ENCODE results near the gene PEA15. TPM values are rescaled to one million over a fixed set of nuclear protein-coding genes. Genes with fewer than 3 reads are reported as not detected.

Gene PEA15
- 178 TPM for total RNA-seq

- H3K27me3 ChIP-seq: no peaks in the 10 kb centered on the region
- peak within 1 kb of the TSS; percentile 94 to 98 for H3K27ac ChIP-seq
- H3K9me3 ChIP-seq: no peaks in the 10 kb centered on the region
- TF ChIP-seq, protein P1, sequence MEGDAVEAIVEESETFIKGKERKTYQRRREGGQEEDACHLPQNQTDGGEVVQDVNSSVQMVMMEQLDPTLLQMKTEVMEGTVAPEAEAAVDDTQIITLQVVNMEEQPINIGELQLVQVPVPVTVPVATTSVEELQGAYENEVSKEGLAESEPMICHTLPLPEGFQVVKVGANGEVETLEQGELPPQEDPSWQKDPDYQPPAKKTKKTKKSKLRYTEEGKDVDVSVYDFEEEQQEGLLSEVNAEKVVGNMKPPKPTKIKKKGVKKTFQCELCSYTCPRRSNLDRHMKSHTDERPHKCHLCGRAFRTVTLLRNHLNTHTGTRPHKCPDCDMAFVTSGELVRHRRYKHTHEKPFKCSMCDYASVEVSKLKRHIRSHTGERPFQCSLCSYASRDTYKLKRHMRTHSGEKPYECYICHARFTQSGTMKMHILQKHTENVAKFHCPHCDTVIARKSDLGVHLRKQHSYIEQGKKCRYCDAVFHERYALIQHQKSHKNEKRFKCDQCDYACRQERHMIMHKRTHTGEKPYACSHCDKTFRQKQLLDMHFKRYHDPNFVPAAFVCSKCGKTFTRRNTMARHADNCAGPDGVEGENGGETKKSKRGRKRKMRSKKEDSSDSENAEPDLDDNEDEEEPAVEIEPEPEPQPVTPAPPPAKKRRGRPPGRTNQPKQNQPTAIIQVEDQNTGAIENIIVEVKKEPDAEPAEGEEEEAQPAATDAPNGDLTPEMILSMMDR (IDR thresholded peaks at IDR 0.05): no peak
- intact Hi-C loops (cut with DNase I): loop anchor here (2.0 to 10.0 kb wide), 3 partner anchors 13 to 1189 kb away; partner anchors contain the start of gene DCAF8
- peaks cover 0 to 9% of the 10 kb centered on the region in 2 donors for H3K36me3 ChIP-seq
- peak within 1 kb of the TSS; percentile 87 to 94 for H3K4me3 ChIP-seq
- peaks cover under 1 to 42% of the 10 kb centered on the region in 2 donors for H3K4me1 ChIP-seq
- DNase-seq (ENCODE audit: low spot score in 2 of 2): peak in 1 of 2 donors; percentile 85
Measured at GRCh38 chr1:160205242-160206035, at the start of gene PEA15. Gene PEA15, plus strand, starts transcription at chr1:160205384. Its CDS starts 6,161 bp downstream, at chr1:160211545.

DNA sequence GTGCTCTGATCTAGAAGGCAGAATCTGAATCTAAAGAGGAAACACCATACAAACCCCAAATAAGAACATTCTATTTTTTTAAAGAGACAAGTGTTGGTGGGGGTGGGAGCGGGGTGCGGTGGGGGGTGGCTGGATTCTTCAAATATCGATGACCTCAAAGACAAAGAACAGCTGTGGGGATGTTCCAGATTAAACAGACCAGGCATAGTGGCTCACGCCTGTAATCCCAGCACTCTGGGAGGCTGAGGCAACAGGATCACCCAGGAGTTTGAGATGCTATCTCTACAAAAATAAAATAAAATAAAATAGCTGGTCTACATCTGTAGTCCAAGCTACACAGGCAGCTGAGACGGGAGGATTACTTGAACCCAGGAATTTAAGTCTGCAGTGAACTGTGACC is 48.8 kb upstream of the PEA15 start:
- H3K4me3 ChIP-seq: no peak overlapping the region
- H3K4me1 ChIP-seq: no peaks in the 10 kb centered on the region
- H3K27me3 ChIP-seq: no peaks in the 10 kb centered on the region
- DNase-seq (ENCODE audit: low spot score in 2 of 2): no peak
- no peak overlapping the region for H3K27ac ChIP-seq
- TF ChIP-seq, protein P1 (IDR thresholded peaks at IDR 0.05): no peak
- H3K36me3 ChIP-seq: no peaks in the 10 kb centered on the region
- intact Hi-C loops (cut with DNase I): no loop called here
- no peaks in the 10 kb centered on the region for H3K9me3 ChIP-seq

GRCh38 chr1:160157174-160157573 is 48.0 kb upstream of the PEA15 start:
- no peak for DNase-seq (ENCODE audit: low spot score in 2 of 2)
- no peak overlapping the region for H3K27ac ChIP-seq

GRCh38 chr1:160158031-160158430 is 47.2 kb upstream of the PEA15 start:
- TF ChIP-seq, protein P1 (IDR thresholded peaks at IDR 0.05): no peak
- H3K27me3 ChIP-seq: no peaks in the 10 kb centered on the region
- intact Hi-C loops (cut with DNase I): no loop called here
- H3K4me1 ChIP-seq: no peaks in the 10 kb centered on the region
- DNase-seq (ENCODE audit: low spot score in 2 of 2): no peak
- H3K27ac ChIP-seq: peak overlapping the region; percentile 4 to 26
- no peaks in the 10 kb centered on the region for H3K36me3 ChIP-seq
- H3K9me3 ChIP-seq: no peaks in the 10 kb centered on the region
- no peak overlapping the region for H3K4me3 ChIP-seq

More at GRCh38 chr1:160157174-160157573, 48.0 kb upstream of the PEA15 start:
- H3K4me3 ChIP-seq: no peak overlapping the region
- no peaks in the 10 kb centered on the region for H3K27me3 ChIP-seq
- H3K36me3 ChIP-seq: no peaks in the 10 kb centered on the region
- H3K4me1 ChIP-seq: no peaks in the 10 kb centered on the region
- TF ChIP-seq, protein P1 (IDR thresholded peaks at IDR 0.05): no peak
- no peaks in the 10 kb centered on the region for H3K9me3 ChIP-seq
- intact Hi-C loops (cut with DNase I): no loop called here

GRCh38 chr1:160158534-160158933 is 46.6 kb upstream of the PEA15 start:
- no peaks in the 10 kb centered on the region for H3K36me3 ChIP-seq
- no peaks in the 10 kb centered on the region for H3K9me3 ChIP-seq
- H3K4me1 ChIP-seq: no peaks in the 10 kb centered on the region
- H3K4me3 ChIP-seq: no peak overlapping the region
- TF ChIP-seq, protein P1 (IDR thresholded peaks at IDR 0.05): no peak
- H3K27me3 ChIP-seq: no peaks in the 10 kb centered on the region
- intact Hi-C loops (cut with DNase I): no loop called here
- H3K27ac ChIP-seq: no peak overlapping the region
- no peak for DNase-seq (ENCODE audit: low spot score in 2 of 2)

Measured in ascending aorta (tissue), 2 donors.